ENCODE data around the gene IL36A. TPM values are rescaled to one million over a fixed set of nuclear protein-coding genes. Genes with fewer than 3 reads are reported as not detected.

IL36A gene
- total and polyA plus RNA-seq, 9 of the 15 experiments (the other 6 are each of a cell fraction or from before 2014, with no cell fraction given): not detected

DNA sequence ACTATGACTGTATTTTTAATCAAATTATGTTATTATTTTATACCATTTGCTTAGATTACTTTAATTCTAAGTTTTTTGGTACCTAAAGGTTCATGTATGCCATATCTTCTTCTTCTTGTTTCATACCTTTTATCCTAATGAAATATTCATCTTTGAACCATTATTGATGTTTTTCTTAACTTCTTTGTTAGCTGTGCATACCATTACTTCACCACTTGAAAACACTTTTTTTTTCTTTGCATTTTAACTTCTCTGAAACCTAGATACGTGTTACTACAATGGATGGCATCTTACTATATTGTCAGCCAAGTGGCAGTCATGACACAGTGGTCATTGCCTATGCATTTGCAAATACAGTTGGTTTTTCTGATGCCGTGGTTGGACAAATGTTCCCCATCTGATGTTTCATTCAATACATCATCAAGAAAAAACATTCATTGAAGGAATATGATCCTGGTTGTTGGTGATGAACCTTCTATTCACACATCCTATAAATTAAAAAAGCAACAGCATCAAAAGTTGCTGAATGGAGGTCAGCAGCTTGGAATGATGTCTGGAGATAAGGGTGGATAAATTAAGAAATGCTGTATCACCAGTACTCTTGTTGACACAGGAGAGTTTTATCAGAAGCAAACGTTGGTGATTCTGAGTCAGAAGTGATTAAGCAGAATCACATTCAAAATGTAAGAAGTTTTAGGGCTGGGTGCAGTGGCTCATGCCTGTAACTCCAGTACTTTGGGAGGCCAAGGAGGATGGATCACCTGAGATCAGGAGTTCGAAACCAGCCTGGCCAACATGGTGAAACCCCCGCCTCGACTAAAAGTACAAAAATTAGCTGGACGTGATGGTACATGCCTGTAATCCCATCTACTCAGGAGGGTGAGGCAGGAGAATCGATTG, 7.4 kb downstream of the IL36A start (continued):
- TF ChIP-seq, protein P1, sequence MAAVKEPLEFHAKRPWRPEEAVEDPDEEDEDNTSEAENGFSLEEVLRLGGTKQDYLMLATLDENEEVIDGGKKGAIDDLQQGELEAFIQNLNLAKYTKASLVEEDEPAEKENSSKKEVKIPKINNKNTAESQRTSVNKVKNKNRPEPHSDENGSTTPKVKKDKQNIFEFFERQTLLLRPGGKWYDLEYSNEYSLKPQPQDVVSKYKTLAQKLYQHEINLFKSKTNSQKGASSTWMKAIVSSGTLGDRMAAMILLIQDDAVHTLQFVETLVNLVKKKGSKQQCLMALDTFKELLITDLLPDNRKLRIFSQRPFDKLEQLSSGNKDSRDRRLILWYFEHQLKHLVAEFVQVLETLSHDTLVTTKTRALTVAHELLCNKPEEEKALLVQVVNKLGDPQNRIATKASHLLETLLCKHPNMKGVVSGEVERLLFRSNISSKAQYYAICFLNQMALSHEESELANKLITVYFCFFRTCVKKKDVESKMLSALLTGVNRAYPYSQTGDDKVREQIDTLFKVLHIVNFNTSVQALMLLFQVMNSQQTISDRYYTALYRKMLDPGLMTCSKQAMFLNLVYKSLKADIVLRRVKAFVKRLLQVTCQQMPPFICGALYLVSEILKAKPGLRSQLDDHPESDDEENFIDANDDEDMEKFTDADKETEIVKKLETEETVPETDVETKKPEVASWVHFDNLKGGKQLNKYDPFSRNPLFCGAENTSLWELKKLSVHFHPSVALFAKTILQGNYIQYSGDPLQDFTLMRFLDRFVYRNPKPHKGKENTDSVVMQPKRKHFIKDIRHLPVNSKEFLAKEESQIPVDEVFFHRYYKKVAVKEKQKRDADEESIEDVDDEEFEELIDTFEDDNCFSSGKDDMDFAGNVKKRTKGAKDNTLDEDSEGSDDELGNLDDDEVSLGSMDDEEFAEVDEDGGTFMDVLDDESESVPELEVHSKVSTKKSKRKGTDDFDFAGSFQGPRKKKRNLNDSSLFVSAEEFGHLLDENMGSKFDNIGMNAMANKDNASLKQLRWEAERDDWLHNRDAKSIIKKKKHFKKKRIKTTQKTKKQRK (IDR thresholded peaks at IDR 0.05; ENCODE audit: borderline replicate concordance, low read depth, low read length): no peak
- TF ChIP-seq MYC (IDR thresholded peaks at IDR 0.05; ENCODE audit: low read depth, low read length) (peak; percentile 52; the same call in 1 of the 2 replicates), MYC (CRISPR knock-in tag; IDR thresholded peaks at IDR 0.05; ENCODE audit: borderline replicate concordance, low read depth) (no peak), SP1 (CRISPR knock-in tag; IDR thresholded peaks at IDR 0.05) (0 out of 2 replicates have a peak, but pooled peaks have one; percentile 14), ZC3H8 (IDR thresholded peaks at IDR 0.05) (no peak), PHF8 (IDR thresholded peaks at IDR 0.05; ENCODE audit: borderline replicate concordance, low read length) (no peak), ZNF354B (CRISPR knock-in tag; IDR thresholded peaks at IDR 0.05) (no peak), SMAD2 (IDR thresholded peaks at IDR 0.05; ENCODE audit: low read depth, low read length) (no peak), SOX6 (IDR thresholded peaks at IDR 0.05) (peak; percentile 89), BRD9 (IDR thresholded peaks at IDR 0.05; ENCODE audit: low read depth, partially characterized antibody) (no peak), CBX3 (IDR thresholded peaks at IDR 0.05; ENCODE audit: borderline replicate concordance in 1 of 2, low read length in 2 of 2) (peak in 1 of 2 experiments; percentile 87; a peak in 1 of 3 replicates), MIER1 (IDR thresholded peaks at IDR 0.05; ENCODE audit: low read depth) (peak; percentile 35; the same call in 1 of the 2 replicates), MBD2 (IDR thresholded peaks at IDR 0.05; ENCODE audit: borderline replicate concordance, low read depth) (peak; percentile 90), PURB (CRISPR knock-in tag; IDR thresholded peaks at IDR 0.05; ENCODE audit: low read depth) (no peak), GABPA (tag; conservative IDR thresholded peaks at IDR 0.05; ENCODE audit: low read depth) (no peak; the same call in 1 of the 2 replicates)
- TF ChIP-seq, protein P2, sequence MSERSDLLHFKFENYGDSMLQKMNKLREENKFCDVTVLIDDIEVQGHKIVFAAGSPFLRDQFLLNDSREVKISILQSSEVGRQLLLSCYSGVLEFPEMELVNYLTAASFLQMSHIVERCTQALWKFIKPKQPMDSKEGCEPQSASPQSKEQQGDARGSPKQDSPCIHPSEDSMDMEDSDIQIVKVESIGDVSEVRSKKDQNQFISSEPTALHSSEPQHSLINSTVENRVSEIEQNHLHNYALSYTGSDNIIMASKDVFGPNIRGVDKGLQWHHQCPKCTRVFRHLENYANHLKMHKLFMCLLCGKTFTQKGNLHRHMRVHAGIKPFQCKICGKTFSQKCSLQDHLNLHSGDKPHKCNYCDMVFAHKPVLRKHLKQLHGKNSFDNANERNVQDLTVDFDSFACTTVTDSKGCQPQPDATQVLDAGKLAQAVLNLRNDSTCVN (CRISPR knock-in tag; IDR thresholded peaks at IDR 0.05): 0 out of 2 replicates have a peak, but pooled peaks have one; percentile 45
- TF ChIP-seq, protein P3, sequence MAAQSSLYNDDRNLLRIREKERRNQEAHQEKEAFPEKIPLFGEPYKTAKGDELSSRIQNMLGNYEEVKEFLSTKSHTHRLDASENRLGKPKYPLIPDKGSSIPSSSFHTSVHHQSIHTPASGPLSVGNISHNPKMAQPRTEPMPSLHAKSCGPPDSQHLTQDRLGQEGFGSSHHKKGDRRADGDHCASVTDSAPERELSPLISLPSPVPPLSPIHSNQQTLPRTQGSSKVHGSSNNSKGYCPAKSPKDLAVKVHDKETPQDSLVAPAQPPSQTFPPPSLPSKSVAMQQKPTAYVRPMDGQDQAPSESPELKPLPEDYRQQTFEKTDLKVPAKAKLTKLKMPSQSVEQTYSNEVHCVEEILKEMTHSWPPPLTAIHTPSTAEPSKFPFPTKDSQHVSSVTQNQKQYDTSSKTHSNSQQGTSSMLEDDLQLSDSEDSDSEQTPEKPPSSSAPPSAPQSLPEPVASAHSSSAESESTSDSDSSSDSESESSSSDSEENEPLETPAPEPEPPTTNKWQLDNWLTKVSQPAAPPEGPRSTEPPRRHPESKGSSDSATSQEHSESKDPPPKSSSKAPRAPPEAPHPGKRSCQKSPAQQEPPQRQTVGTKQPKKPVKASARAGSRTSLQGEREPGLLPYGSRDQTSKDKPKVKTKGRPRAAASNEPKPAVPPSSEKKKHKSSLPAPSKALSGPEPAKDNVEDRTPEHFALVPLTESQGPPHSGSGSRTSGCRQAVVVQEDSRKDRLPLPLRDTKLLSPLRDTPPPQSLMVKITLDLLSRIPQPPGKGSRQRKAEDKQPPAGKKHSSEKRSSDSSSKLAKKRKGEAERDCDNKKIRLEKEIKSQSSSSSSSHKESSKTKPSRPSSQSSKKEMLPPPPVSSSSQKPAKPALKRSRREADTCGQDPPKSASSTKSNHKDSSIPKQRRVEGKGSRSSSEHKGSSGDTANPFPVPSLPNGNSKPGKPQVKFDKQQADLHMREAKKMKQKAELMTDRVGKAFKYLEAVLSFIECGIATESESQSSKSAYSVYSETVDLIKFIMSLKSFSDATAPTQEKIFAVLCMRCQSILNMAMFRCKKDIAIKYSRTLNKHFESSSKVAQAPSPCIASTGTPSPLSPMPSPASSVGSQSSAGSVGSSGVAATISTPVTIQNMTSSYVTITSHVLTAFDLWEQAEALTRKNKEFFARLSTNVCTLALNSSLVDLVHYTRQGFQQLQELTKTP (IDR thresholded peaks at IDR 0.05; ENCODE audit: low read depth in 1 of 2, partially characterized antibody in 2 of 2): peak; percentile 31 to 90
